GM12865 (cell line): ENCODE results near the gene ZNF485.
"Not testable (repeated sequence)": the region's sequence is repeated elsewhere in the genome, so short reads cannot be mapped to it uniquely, and the experiment has no call there.

ENCODE experiments used
- DNase-seq: peaks from one replicate; pipeline ENCODE4 v3.0.0; 2010; ENCODE audit warnings: low read depth
- H3K4me3 ChIP-seq: 2 replicates; pipeline ENCODE4 v1.5.1; 2011; ENCODE audit warnings: mild to moderate bottlenecking, low read depth, low read length, control low read depth
- CTCF ChIP-seq: IDR thresholded peaks from 2 replicates; pipeline ENCODE4 v1.5.1; 2011; ENCODE audit warnings: low read length, control low read depth, low read depth, inconsistent platforms; ENCODE audit not compliant: insufficient read depth; ENCODE audit errors: missing control alignments

ZNF485 gene

GRCh38 chr10:43627942-43628341 is 21.7 kb downstream of the ZNF485 start:
- H3K4me3 ChIP-seq, result no peak overlapping the region
- DNase-seq, result no peak
- TF ChIP-seq CTCF, result no peak

- DNase-seq, result no peak
- H3K4me3 ChIP-seq, result no peak overlapping the region
- TF ChIP-seq CTCF, result no peak
These were observed 22.7 kb downstream of the ZNF485 start for GRCh38 chr10:43628956-43629355.

GRCh38 chr10:43635816-43636215 is 29.6 kb downstream of the ZNF485 start:
- not testable (repeated sequence) for H3K4me3 ChIP-seq, DNase-seq

- no peak overlapping the region for H3K4me3 ChIP-seq
- no peak for TF ChIP-seq CTCF
- DNase-seq, result no peak
These were observed 34.4 kb downstream of the ZNF485 start for GRCh38 chr10:43640603-43641002.

- TF ChIP-seq CTCF, result no peak
These were observed 38.0 kb downstream of the ZNF485 start for GRCh38 chr10:43644252-43644651.

GRCh38 chr10:43645866-43646265 is 39.6 kb downstream of the ZNF485 start:
- no peak overlapping the region for H3K4me3 ChIP-seq
- DNase-seq, result no peak
- TF ChIP-seq CTCF, result no peak

More at GRCh38 chr10:43644252-43644651, 38.0 kb downstream of the ZNF485 start:
- H3K4me3 ChIP-seq, result no peak overlapping the region
- DNase-seq, result no peak

- no peak for TF ChIP-seq CTCF
- no peak for DNase-seq
- no peak overlapping the region for H3K4me3 ChIP-seq
These were observed 41.3 kb downstream of the ZNF485 start for GRCh38 chr10:43647576-43647975.

GRCh38 chr10:43648095-43648397 is 41.8 kb downstream of the ZNF485 start:
- DNase-seq, result no peak
- TF ChIP-seq CTCF, result no peak
- peak overlapping the region; percentile 68 for H3K4me3 ChIP-seq
